Gastrocnemius medialis (tissue), 4 donors: ENCODE results near the gene ZFYVE19.

Experiments used
- CTCF ChIP-seq, 5 experiments: fragments of 450-650 bp in 3 of 5; fragments of 200-600 bp in 2 of 5; sonication (generic) in 2 of 5; IDR thresholded peaks in 4 of 5; conservative IDR thresholded peaks in 1 of 5; 1 replicate in 4 of 5; 2 replicates in 1 of 5; pipeline ENCODE4 v1.5.1; 2016 to 2019; ENCODE audit warnings: antibody characterized with exemption in 5 of 5, mild to moderate bottlenecking in 3 of 5, moderate library complexity in 3 of 5
- POLR2A ChIP-seq, 2 donors: fragments of 450-650 bp; IDR thresholded peaks; one replicate each; pipeline ENCODE4 v1.6.1; 2017; ENCODE audit warnings: antibody characterized with exemption in 2 of 2, mild to moderate bottlenecking in 2 of 2, moderate library complexity in 2 of 2

GRCh38 chr15:40769274-40770146 lies 37.4 kb upstream of the ZFYVE19 start, which contains the start of gene C15orf62:
- TF ChIP-seq POLR2A (IDR thresholded peaks at IDR 0.05), result no peak
- no peak for TF ChIP-seq CTCF (IDR thresholded peaks at IDR 0.05 in 4 of 5, conservative IDR thresholded peaks at IDR 0.05 in 1 of 5)
